CD4-positive, alpha-beta T cell treated with Interleukin-2 at 100 ng/mL for 4 hours (primary cell): ENCODE results near the gene TUG1.

Experiments
- DNase-seq: peaks from one replicate; pipeline ENCODE4 v3.0.0-alpha.2; 2020; ENCODE audit warnings: low spot score

Gene TUG1

GRCh38 chr22:31001124-31001770, 32.2 kb downstream of the TUG1 start:
- no peak for DNase-seq

GRCh38 chr22:31005535-31005934, 36.5 kb downstream of the TUG1 start:
- no peak for DNase-seq

GRCh38 chr22:31019191-31019930, 50.3 kb downstream of the TUG1 start:
- no peak for DNase-seq

GRCh38 chr22:31020334-31020733, 51.3 kb downstream of the TUG1 start:
- DNase-seq, result no peak

- no peak for DNase-seq
Measured at GRCh38 chr22:31022516-31022915, 53.5 kb downstream of the TUG1 start.
